ENCODE data around the gene UBE2E2.
"Not testable (repeated sequence)": the region's sequence is repeated elsewhere in the genome, so short reads cannot be mapped to it uniquely, and the experiment has no call there.

Gene UBE2E2

DNA sequence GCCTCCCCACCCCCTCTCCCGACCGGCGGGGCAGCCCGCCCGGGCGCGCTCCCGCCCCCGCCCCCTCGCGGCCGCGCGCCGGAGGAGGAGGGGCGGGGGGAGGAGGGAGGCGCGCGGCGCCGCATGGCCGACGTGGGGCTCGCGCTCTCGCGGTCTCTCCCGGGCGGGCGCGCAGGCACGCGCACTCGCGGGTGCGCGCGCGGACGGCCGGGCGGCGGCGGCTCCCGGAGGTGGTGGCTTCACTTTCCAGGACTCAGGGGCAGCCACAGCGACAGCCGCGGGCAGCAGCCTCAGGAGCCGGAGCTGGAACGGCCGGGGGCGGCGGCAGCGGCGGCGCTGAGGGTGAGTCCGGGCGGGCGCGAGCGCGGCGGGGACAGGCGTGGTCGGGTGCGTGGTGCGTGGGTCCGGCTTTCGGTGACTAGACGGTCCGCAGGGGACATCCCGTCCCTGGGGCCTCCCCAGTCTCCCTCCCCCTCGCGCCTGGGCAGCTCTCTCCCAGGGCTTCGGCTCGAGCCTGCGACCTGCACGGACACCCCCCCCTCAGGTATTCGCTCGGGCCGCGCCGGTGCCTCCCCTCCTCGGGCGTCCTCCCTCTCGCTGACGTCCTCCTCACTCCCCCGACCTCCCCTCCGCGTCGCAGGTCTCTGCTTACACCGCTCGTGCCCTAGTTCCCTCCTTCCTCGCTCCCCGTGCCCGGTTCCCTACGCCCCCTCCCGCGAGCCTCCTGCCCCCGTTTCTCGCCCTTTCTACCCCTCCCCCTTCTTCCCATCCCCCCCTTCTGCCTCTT lies at the start of gene UBE2E2:
Gene UBE2E2 (plus strand): TSS at position 407 of the 787 bp plus-strand sequence.
- DNase-seq (ENCODE audit: extremely low spot score, insufficient read length, low read depth) (peak; percentile 75), FAIRE-seq (peak; percentile 64)

DNA sequence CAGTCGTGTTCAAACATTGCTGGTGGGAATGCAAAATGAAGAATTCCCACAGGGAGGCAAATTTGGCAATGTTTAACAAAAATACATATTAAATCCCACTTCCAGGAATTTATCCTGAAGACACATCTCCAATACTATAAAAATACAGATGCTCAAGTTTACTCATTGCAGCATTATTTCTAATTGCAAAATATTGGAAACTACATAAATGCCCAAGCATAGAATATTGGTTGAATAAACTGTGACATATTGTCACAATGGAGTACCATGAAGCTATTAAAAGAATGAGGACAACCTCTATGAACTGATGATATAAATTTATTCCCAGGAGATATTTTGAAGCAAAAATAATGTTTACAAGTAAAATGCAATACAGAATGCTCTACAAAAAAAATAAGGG lies 49.7 kb upstream of the UBE2E2 start:
- no peak for DNase-seq (ENCODE audit: extremely low spot score, insufficient read length, low read depth)

DNA sequence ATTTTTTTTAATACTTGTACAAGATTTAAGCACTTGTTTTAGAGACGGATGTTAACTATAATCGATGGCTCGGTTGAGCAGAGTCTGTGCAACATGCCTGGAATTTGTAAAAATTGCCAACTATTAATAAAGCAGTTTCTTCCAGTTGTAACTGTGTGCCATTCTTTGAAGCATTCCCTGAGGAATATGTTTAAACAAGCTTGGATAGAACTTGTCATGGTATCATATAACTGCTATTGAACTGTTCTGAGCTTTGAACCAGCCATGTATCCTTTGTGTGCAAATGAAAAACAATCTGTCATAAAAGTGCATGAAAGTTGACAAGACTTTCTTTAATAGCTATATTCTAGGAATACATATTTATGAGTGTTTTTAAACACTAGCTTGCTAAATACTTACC lies 45.8 kb upstream of the UBE2E2 start:
- DNase-seq (ENCODE audit: extremely low spot score, insufficient read length, low read depth) (no peak), FAIRE-seq (no peak)

More for the DNA sequence above, 49.7 kb upstream of the UBE2E2 start:
- FAIRE-seq, result no peak

DNA sequence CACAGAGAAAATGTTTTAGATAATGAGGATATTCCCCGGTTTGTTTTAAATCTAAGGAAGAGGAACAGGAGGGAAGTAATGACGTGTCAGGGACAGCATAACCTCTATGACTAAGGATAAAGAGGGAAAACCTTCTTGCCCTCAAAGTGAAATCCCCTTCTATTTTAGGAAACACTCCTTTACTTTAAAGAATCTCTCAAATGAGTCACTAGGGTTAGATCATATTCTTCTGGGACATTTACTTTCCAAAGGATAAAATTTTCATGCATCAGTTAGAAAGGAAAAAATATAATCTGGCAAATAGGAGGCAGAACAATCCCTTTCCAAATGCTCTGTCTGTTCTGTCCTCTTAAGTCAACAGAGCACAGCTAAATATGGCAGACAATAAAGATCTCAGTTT lies 43.2 kb upstream of the UBE2E2 start:
- DNase-seq (ENCODE audit: extremely low spot score, insufficient read length, low read depth) (no peak), FAIRE-seq (no peak)

DNA sequence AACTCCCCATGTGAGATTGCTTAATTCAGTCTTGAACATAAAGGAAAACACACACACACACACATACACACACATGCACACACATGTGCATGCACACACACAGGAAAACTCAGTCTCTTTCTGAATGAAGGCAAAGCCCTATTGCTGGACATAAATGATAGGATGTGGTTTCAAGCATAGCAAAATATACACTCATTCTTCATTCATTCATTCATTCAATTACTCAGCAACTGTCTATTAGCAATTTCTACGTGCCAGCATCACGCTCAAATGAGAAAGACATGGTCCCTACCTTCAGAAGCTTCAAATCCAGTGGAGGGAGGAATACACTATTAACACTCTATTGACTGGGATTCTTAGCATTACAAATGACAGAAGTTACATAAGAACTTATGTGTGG lies 41.8 kb upstream of the UBE2E2 start:
- no peak for DNase-seq (ENCODE audit: extremely low spot score, insufficient read length, low read depth)
- FAIRE-seq, result peak; percentile 57

DNA sequence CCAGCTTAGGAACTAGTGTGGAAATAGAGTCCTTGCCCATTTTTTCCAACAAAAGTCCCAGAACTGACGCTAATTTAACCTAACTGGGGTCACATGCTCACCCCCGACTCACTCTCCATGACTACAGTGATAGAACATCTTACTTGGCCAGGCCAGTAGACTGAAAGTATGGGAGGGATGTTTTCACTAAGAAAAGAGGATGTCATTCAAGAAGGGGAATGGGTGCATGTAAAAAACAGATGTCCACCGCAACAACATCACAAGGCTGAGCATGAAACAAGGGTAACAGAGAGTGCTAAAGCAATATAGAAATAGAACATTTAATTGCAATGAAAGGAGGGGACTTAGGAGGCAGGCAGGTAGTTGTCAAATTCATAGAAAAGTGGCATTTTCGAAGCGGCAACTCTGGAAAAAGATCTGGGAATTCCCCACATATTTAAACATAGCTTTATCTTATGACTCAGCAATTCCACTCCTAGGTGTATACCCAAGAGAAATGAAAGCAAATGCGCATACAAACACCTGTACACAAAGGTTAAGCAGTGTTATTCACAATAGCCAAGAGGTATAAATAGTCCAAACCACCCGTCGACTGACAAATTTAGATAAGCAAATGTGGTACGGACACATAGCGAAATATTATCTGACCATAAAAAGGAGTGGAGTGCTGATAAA lies 41.1 kb upstream of the UBE2E2 start:
- DNase-seq (ENCODE audit: extremely low spot score, insufficient read length, low read depth), result no peak

DNA sequence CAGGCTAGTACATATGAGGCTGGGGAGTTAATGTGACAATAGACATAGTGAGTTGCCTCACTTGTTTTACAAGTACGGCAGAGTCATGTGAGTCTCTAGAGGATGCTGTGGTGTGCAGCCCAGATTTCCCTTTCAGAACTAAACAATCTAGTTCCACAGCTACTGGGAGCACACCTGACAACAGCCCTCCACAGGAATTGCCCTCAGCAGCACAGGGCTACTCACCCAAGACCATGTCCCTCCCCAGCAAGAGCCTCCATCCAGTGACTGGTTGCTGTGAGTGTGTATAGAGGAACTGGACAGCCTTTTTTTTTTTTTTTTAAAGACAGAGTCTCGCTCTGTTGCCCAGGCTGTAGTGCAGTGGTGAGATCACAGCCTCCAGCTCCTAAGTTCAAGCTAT lies 40.2 kb upstream of the UBE2E2 start:
- DNase-seq (ENCODE audit: extremely low spot score, insufficient read length, low read depth) (peak; percentile 14), FAIRE-seq (peak; percentile 80)

More for the DNA sequence above, 41.1 kb upstream of the UBE2E2 start:
- peak; percentile 90 for FAIRE-seq

DNA sequence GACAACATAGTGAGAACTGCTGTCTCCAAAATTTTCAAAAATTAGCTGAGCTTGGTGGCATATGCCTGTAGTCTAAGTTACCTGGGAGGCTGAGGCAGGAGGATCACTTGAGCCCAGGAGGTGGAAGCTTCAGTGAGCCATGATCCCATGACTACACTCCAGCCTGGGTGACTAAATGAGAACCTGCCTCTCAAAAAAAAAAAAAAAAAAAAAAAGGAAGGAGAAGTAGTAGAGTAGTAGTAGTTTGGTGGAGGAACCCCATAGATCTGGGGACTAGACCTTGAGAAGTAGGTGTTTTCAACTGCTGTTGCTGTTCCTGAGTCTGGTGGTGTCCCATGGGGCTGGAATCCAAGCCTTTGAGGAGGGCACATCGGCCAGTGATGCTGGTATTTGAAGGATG lies 38.4 kb upstream of the UBE2E2 start:
- FAIRE-seq (no peak), DNase-seq (ENCODE audit: extremely low spot score, insufficient read length, low read depth) (no peak)

DNA sequence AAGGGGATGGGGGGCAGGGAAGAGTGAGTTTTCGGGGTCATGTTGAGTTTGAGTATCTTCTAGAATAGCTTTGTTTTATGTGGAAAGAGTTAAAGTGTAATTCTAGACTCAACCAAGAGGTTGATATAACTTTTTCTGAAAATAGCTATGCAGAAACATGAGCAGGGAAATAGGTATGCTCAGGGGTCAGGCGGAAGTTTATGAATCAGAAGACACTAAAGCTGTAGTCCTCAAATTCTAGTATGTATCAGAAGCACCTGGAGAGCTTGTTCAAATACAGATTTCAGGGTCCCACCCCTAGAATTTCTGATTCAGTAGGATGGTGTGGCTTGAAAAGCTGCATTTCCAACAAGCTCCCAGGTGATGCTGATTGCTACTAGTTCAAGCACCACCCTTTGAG lies 37.6 kb upstream of the UBE2E2 start:
- FAIRE-seq, result no peak

DNA sequence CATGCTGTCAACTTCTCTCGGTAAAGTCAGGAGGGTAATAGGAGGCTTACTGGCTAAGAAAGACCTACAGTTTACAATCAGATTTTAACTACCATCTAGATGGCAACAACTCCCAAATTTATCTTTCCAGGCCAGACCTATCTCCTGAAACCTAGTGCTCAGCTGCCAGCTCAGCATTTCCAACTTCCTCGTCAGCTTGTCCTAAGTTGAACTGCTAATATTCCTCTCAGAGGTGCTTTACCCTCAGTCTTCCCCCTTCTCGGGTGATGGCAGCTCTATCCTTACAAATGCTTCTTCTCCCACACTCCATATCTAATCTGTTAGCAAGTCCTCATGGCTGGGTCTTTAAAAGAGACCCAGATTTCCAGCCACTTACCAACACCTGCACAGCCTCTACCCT lies 36.9 kb upstream of the UBE2E2 start:
- FAIRE-seq (no peak), DNase-seq (ENCODE audit: extremely low spot score, insufficient read length, low read depth) (no peak)

More for the DNA sequence above, 37.6 kb upstream of the UBE2E2 start:
- no peak for DNase-seq (ENCODE audit: extremely low spot score, insufficient read length, low read depth)

DNA sequence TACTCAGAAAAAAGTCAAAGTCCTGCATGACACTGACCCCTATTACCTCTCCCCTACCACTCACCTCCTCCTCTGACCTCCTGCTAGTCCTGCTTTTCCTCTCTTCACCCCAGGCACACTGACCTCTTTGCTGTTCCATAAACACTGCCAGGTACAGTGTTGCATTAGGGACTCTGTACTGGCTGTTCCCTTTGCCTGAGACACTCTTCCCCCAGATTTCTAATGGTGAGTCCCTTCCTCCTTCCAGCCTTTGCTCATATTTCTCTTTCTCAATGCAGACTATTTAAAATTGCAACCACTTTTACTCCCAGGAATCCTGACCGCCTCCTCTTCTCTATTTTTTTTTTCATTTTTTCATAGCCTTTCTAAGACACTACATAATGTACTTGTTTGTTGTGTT lies 36.3 kb upstream of the UBE2E2 start:
- FAIRE-seq, result no peak
- DNase-seq (ENCODE audit: extremely low spot score, insufficient read length, low read depth), result no peak

DNA sequence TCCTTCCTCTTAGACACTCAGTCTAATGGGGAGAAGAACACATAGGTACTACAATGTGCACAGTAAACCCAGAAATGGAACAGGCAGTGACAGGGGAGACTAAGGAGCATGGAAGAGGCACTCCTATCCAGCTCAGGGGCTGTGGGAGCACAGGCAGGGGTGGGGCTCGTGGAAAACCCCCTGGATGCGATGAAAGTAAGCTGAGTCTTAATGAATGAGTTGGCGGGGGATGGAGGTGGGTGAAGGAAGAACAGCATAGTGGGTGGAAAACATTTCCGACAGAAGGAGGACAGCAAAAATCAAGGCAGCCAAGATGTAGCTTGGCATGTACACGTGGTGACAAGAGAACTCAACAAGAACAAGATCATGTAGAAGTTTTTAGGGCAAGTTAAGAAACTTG lies 33.6 kb upstream of the UBE2E2 start:
- FAIRE-seq (no peak), DNase-seq (ENCODE audit: extremely low spot score, insufficient read length, low read depth) (no peak)

DNA sequence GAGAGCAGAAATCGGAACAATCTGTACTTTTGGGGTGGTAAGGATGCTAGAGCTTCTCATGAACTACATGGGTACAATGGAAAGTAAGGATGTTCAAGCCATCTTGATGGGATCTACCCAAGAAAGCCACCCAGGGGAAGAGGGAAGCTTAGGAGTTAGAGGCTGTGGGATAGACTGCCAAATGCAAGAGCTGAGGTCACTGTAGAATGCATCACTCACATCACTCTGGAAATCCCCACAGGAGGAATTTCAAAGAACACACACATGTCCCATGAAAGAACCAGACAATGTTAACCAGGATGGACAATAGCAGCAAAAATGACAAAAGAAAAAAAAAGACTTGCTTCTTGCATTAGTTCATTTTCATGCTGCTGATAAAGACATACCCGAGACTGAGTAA lies 32.8 kb upstream of the UBE2E2 start:
- DNase-seq (ENCODE audit: extremely low spot score, insufficient read length, low read depth), result no peak
- FAIRE-seq, result no peak

DNA sequence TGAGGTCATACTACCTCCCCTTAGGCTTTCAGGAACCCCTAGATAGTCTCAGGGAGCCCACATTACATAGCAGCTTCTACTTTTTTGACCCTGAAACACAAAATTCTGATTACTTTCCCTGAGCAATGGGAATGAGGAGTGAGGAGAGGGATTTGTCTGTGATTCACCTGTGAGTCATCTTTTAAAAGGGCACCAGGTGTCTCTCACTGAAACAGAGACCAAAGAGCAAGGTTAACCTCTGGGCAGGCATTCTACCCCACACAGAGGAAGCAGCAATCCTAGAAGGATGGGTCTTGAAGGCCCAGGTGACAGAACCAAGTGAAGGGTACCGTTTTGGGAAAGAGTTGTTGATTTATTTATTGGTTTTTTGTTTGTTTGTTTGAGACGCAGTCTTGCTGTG lies 31.1 kb upstream of the UBE2E2 start:
- FAIRE-seq (no peak), DNase-seq (ENCODE audit: extremely low spot score, insufficient read length, low read depth) (no peak)

DNA sequence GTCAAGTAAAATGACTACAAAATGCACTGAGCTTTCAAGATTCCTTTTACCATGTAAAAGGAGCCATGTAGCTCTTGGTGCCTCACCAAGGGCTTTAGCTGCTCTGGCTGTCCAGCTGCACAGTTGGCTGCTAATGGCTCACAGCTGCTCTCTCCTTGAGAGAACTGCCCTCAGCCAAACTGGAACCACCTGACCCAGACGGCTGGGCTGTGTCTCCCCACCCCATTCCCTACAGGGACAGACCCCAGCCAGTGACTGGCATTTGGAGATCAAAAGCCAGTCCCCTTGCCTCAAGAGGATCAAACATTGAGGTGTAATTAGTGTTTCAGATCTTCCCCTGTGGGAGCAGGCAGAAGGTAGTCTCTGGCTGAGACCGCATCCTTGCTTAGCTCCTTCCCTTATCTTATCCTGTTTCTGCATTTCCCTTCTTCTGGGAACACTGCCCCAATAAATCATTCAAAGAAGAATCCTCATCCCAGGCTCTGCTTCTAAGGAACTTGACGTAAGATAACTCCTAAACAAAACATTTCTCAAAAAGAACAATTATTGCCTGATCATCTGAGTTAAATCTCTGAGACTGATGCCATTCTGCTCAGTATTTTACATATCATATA lies 28.6 kb upstream of the UBE2E2 start:
- DNase-seq (ENCODE audit: extremely low spot score, insufficient read length, low read depth) (no peak), FAIRE-seq (no peak)

DNA sequence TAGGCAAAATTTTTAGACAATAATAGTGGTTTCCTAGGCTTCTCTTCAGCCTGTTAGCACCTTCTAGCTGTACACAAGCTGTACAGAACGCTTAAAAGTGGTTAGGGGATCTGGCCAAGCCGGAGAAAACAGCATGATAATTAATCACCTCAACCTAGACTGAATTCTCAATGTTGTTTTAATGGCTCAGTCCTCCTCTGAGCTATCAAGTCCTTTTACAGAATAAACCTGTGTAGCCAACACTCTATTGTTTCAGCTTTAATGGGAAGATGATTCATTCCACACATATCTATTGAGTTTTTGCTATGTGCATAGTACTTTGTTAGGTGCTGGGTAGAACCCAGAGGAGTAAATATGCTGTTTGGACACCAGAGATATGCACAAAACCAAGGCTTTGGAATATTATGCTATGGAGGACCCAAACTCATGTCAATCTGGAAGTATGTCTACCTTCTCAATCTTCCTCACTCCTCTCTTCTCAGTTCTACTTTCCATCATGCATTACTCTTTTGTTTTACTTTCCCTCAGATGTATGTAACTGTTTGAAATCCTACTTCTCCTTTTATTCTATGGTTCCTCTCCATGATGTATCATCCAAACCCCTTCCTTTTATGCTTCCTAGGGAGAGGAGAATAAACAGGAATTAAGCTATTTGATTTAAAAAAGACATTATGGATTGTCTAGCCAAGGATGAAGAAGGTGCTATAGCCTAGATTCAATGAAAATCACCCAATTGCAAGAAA lies 27.6 kb upstream of the UBE2E2 start:
- DNase-seq (ENCODE audit: extremely low spot score, insufficient read length, low read depth) (no peak), FAIRE-seq (no peak)

DNA sequence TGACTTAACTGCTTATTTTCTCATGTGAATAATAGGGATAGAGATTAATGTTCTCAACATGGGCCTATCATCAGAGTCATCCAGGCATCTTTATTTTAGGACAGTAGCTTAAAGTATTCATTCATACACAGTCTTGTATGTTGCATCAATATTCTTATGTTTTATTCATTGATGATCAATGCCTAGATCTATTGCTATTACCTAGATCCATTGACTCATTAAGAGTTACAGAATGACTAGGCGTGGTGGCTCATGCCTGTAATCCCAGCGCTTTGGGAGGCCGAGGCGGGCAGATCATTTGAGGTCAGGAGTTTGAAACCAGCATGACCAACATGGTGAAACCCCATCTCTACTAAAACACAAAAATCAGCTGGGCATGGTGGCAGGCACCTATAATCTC lies 26.3 kb upstream of the UBE2E2 start:
- not testable (repeated sequence) for DNase-seq (ENCODE audit: extremely low spot score, insufficient read length, low read depth)

DNA sequence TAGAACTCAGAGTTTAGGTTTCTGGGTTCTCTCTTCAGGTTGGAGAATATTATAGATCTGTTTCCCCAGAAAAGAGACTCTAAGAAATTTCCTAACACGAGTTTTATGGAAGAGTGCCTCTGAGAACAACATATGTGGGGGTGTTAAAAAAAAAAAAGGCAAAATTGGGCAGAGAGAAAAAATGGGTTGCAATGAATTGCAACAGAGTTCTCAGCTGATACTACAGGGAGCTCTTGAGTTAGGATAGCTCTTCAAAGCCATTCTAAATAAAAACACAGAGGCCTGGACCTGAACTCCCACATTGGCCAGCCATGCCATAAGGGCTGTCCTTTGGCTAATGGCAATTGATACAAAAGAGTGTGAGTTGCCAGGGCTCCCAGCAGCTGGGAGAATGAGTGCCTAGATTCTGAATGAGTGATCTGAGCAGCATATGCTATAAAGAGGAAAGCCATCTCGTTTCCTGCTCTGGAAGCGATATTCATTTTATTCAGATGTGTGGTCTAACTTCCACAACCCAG lies 20.1 kb upstream of the UBE2E2 start:
- no peak for FAIRE-seq
- no peak for DNase-seq (ENCODE audit: extremely low spot score, insufficient read length, low read depth)

More for the DNA sequence above, 26.3 kb upstream of the UBE2E2 start:
- not testable (repeated sequence) for FAIRE-seq

DNA sequence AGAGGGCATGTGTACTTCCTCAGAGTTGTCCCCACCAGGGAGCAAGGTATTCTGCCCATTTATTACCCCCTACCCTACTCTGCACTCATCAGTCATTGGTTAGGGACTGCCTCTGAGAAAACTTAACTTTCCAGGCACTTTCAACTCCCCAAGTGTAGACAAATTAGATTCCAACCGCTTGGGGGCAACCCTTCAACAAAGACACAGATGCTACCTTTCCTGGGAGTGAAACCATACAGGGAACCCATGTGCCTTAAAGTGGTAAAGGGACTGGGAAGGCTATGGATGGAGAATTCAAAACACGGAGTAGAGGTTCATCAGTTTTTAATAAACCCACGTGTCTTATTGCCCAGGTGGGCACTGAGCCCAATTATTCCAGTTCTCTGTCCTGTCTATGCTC lies 19.4 kb upstream of the UBE2E2 start:
- no peak for DNase-seq (ENCODE audit: extremely low spot score, insufficient read length, low read depth)
- FAIRE-seq, result peak; percentile 57

DNA sequence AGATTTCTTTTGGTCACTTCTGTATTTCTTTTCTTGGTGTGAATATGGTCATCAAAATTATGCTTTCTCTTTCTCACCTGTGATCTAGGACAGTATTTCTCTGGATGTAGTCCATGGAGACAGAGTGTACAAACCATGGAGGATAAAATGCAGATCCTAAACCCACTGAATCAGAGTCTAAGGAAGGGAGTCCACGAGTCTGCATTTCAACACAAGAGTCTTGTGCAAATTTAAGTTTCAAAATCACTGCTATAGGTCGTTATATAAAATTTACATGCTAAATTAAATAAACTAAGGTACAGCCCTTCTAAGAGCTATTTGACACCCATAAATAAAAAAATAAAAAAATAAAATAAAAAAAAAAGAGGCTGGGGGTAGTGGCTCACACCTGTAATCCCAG lies 17.3 kb upstream of the UBE2E2 start:
- DNase-seq (ENCODE audit: extremely low spot score, insufficient read length, low read depth) (no peak), FAIRE-seq (no peak)

All from GM18507 (cell line).